Uterus (tissue), 2 donors: Measurements from ENCODE around the gene SYT9.

ENCODE experiments used
- CTCF ChIP-seq, 4 experiments: fragments of 200-600 bp in 2 of 4; fragments of 450-650 bp in 2 of 4; sonication (generic) in 2 of 4; IDR thresholded peaks; one replicate each; pipeline ENCODE4 v1.5.1; 2016 to 2019; ENCODE audit warnings: antibody characterized with exemption in 4 of 4, mild to moderate bottlenecking in 2 of 4, moderate library complexity in 1 of 4
- POLR2A ChIP-seq, 2 donors: fragments of 450-650 bp; IDR thresholded peaks; one replicate each; pipeline ENCODE4 v1.6.1; 2016; ENCODE audit warnings: antibody characterized with exemption in 2 of 2, mild to moderate bottlenecking in 1 of 2, moderate library complexity in 1 of 2

GRCh38 chr11:7348432-7349304, 97.0 kb downstream of the SYT9 start:
- TF ChIP-seq POLR2A (IDR thresholded peaks at IDR 0.05) (no peak), CTCF (IDR thresholded peaks at IDR 0.05) (no peak)
